EL (cell line): ENCODE data around the gene NUDT21.

ENCODE experiments used
- DNase-seq: peaks from one replicate; pipeline ENCODE4 v3.0.0-alpha.2; 2016

Gene NUDT21

DNA sequence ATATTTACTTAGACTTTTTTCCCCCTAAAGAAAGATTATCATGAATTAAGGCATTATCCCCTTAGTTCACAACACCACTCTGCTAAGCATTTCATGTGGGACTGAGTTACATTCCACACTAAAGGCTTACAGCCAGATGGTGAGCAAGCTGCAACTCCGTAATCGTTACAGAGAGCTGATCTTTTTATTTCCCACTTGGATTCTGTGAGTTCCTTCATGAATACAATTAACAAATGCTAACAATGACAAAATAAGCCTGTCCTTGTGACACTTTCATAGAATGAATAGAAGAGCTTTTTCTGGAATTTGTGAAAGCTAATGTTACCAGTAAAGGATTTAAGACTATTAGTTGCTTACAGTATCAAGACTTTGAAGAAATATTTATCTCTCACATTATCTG lies 9.0 kb upstream of the NUDT21 start:
- no peak for DNase-seq

GRCh38 chr16:56457927-56458470 lies 6.9 kb upstream of the NUDT21 start:
- no peak for DNase-seq

GRCh38 chr16:56451753-56452689 lies 889 bp upstream of the NUDT21 start:
- DNase-seq: peak; percentile 40

DNA sequence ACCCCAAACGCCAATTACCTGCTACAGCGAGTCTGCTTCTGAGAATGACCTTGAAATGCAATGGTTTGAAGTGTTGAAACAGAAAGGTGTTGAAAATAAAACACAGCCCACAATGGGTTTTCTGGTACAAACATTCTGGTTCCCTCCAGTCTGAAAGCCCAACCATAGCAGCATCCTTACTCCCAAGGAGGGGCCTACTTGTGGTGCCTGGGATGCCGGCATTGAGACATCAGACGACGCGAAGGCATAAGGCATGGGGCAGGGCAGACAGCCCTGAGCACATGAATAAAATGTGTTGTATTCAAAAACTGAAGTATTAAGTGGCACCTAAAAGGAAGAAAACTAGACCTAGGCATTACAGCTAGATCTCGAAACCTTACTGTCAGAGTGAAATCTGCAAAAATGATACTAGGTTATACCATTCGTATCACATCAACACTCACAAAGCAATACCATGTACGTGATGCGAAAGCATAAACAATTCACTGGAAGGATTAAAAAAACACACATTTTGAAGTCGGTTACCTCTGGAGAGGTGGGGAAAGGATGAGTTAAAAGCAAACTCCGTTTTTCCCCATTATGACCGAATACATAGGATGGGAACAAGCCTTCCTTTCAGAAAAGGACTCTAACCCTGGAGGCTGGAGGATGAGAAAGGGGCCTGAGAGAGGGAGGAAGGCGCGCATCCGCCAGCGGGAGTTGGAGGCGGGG lies 702 bp downstream of the NUDT21 start:
- peak; percentile 25 for DNase-seq

- no peak for DNase-seq
These were observed 3.1 kb downstream of the NUDT21 start for GRCh38 chr16:56448005-56448404.

GRCh38 chr16:56447286-56447685 lies 3.8 kb downstream of the NUDT21 start:
- DNase-seq: no peak

- DNase-seq: no peak
These were observed 13.1 kb downstream of the NUDT21 start for GRCh38 chr16:56438038-56438437.

- no peak for DNase-seq
These were observed 14.9 kb downstream of the NUDT21 start for GRCh38 chr16:56436258-56436657.

GRCh38 chr16:56428091-56428490 lies 23.0 kb downstream of the NUDT21 start:
- no peak for DNase-seq

- DNase-seq: no peak
These were observed 24.5 kb downstream of the NUDT21 start for GRCh38 chr16:56426585-56426984.

- peak; percentile 86 for DNase-seq
These were observed 25.7 kb downstream of the NUDT21 start, which contains the start of gene AMFR for GRCh38 chr16:56425439-56425832. AMFR (minus strand) TSS chr16:56425545; CDS start chr16:56425327, 218 bp downstream.

DNA sequence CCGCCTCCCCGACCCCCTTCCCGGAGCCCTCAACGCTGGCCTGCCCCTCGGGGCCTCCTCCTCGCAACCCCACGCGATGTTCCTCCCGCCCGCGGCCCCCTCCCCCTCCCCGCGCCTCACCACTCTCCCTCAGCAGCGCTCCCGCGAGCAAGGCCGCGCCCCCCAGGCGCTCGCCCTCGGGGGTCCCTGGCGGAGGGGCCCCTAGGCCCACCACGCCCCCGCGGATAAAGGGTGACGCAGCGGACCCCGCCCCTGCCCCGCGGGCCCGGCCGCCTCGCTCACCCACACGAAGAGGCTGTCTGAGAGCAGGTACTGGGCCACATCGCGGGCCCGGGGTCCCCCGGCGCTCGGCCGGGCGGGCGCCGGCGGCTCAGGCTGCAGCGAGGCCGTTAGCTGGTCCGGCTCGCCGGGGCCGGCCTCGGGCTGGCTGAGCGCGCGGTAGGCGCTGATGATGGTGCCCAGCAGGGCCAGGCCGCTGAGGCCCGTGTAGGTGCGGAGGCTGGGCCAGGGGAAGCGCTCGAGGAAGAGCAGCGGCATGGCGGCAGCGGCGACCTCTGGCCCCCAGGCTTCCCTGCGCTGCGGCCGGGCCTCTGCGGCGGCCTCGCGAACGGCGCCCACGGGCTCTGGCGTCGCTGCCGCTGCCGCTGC lies 26.2 kb downstream of the NUDT21 start:
- peak; percentile 33 for DNase-seq

- peak; percentile 26 for DNase-seq
These were observed 26.7 kb downstream of the NUDT21 start for GRCh38 chr16:56424404-56424764.

DNA sequence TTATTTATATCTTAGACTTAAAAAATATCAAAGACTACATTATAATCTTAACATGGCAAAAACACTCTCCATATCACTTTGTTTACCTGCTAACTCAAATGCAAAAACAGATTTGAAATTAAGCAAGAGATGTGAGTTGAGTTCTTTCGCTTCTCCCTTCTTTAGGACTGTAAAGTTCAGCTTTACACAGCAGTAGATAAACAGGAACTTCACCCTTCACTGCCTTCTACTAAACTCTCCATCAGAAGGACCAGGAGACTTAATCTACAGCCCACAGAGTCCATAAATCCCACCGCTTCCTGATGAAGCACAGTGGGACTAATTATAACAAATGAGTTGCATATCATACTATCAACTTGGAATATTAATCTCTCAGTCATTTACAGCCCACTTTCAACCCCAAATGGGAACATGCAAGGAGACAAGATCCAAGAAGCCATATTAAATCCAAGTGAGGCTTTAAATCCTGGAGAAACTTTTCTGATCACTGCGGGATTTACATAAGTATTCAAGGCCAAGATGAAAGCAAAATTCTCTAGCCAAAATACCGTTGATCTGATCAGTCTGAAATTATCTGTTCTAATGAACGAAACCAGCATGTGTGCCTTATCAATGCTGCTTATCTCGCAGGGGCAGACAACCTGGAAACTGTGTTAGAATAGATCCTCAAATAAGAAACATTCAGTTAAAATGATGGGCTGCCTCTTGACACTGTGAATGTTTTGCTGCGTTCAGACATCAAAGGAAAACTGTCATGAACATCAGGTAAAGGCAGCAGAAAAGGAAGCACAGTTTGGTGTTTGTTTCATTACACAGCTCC lies 27.3 kb downstream of the NUDT21 start:
- no peak for DNase-seq

- DNase-seq: no peak
These were observed 28.2 kb downstream of the NUDT21 start for GRCh38 chr16:56422896-56423441.

DNA sequence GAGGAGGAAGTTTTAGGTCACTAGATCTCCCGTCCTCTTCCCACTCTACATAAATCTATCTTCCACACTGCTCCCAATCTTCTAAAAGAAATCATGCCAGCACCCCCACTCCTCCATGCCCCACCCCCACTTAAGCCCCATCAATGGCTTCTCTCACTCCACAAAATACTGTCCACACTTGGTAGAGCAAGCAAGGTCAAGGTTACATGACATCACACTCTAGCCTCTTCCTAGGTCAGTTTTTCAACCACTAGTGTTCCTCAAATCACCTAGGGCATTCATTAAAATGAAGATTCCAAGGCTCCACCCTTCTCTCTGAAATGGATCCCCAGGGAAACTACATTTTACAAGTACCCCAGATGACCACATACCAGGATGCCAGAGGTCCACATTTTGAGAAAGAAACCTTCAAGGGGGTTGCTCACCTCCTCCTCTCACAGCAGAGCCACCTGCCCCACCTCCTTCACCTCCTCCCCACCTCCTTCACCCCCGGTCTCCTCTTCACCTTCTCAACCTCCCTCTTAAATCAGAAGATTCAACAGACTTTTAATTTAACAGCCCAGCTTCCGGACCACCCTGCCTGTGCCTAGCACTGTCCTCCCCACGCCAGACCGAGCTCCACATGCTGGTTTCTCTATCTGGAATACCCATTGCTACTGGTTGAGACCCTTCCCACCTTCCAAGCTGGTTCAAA lies 29.0 kb downstream of the NUDT21 start:
- no peak for DNase-seq

GRCh38 chr16:56421313-56421712 lies 29.8 kb downstream of the NUDT21 start:
- no peak for DNase-seq

- no peak for DNase-seq
These were observed 30.5 kb downstream of the NUDT21 start for GRCh38 chr16:56420613-56421012.

DNA sequence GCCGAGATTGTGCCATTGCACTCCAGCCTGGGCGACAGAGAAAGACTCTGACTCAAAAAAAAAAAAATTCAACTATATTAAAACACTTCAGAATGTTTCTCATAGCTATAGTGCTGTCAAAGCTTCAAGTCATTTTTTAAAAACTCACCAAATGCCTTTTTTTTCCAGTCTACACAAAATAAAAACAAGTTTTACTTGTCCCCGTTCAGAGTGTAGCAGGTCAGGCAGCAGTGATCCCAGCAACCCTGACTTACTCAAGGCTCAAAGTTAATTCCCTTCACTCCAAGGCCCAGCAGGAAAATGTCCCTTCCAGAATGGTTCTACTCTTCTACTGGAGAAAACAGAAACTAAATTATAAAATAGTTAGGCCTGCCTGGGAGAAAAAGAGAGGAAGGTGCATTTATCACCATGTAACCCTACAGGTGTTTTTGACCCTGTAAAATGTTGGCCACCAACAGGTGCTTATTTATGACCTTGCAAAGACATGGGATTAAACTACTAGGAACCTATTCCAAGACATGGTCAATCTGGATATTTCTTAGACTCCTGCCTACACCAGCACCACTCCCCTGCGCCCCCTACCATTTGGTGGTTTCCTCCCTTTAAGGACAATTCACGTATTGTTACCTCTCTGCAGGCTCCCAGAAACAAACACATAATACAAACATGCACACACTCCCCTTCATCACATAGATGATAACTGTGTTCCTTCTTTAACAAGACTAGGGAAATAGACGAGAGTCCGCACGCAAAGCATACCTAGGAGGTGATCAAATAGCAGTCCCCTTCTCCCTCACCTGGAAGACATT lies 31.2 kb downstream of the NUDT21 start:
- DNase-seq: no peak

DNA sequence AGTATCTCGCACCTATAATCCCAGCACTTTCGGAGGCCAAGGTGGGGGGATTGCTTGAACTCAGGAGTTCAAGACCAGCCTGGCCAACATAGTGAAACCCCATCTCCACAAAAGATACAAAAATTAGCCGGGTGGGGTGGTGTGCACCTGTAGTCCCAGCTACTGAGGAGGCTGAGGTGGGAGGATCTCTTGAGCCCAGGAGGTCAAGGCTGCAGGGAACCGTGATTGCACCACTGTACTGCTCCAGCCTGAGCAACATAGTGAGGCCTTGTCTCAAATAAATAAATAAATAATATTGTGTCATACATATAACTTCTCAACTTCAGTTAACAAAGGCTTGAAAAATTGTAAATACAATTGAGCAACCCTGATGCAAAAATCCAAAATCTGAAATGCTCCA lies 34.0 kb downstream of the NUDT21 start:
- DNase-seq: no peak

GRCh38 chr16:56415875-56416274 lies 35.3 kb downstream of the NUDT21 start:
- DNase-seq: no peak
